ENCODE measurements around the gene UNC5B.
A peak's percentile ranks its signal among the peaks of the same experiment; 100 is the strongest.

The UNC5B gene

DNA sequence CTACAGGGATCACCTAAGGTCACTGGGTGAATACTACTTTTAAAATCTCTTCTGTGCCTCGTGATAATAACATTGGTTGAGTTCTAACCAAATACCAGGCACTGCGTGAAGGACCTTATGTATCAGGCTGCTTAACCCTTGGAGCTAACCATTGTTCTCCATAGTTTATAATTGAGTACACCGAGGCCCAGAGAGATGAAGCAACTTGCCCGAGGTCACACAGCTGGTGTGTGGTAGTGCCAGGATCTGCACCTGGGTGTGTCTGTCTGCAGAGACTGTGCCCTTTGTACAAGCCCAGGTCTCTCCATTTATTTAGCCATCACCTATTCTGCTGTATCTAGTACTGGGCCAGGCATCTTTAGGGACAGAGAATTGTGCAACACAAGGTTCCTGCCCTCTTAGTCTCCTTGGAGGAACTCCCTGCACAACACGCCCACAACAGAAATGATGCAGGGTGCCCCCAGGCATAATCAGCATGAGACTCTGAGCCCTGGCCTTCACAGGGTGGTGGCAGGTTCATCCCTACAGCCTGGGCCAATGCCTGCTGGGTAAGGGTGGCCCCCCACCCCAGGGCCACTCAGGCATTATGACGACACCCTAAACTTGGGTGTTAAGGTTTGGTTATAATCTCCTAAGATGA lies 31.5 kb downstream of the UNC5B start:
- no peak for DNase-seq (ENCODE audit: extremely low read depth, low read depth)
- TF ChIP-seq CTCF (IDR thresholded peaks at IDR 0.05; ENCODE audit: low read depth, low read length, missing control alignments) = no peak
- H3K4me3 ChIP-seq (replicated peaks; ENCODE audit: low read depth, low read length) = peak overlapping the region; percentile 24

DNA sequence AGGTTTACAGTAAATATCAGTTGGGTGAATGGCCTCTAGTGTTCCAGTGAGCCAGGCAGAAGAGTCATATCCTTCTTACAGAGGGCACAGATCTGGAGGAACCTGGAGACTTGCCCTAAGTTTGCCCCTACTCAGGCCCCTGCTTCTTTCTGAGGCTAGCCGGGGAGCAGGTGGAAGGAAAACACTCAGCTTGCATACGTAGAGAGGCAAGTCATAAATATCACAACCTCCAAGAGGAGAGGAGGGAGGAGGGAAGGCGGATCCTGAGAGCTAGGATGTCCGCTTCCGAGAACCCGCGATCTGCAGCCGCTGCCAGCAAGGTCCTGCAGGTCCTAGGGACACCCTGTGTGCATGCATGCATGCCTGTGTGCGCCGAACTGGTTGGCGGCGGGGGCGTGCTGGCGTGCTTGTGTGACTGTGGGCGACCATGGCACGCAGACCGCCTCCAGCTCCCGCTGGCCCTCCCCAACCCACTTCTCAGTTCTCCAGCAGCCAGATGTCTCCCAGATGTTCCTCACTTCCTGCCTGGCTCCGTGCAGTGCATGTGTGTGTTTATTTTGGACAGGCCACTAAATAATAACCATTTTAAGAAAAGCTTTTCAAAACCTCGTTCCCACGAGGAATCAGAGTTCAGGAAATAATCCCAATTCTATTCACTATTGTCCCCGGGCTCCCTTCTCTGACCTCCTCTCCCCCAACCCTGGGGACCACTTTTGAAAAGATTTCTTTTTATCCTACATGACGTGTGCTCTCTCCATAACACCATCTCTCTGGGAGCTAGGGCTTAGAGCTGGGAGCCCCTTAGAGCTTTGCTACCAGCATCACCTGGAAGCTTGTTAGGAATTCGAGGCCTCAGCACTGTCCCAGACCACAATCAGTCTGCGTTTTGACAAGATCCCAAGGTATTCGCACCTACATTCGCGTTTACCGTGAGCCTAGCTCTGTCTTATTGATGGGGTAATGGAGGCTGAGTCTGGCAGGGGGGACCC lies 32.4 kb downstream of the UNC5B start:
- DNase-seq (ENCODE audit: extremely low read depth, low read depth) = peak; percentile 97
- TF ChIP-seq CTCF (IDR thresholded peaks at IDR 0.05; ENCODE audit: low read depth, low read length, missing control alignments) = no peak

DNA sequence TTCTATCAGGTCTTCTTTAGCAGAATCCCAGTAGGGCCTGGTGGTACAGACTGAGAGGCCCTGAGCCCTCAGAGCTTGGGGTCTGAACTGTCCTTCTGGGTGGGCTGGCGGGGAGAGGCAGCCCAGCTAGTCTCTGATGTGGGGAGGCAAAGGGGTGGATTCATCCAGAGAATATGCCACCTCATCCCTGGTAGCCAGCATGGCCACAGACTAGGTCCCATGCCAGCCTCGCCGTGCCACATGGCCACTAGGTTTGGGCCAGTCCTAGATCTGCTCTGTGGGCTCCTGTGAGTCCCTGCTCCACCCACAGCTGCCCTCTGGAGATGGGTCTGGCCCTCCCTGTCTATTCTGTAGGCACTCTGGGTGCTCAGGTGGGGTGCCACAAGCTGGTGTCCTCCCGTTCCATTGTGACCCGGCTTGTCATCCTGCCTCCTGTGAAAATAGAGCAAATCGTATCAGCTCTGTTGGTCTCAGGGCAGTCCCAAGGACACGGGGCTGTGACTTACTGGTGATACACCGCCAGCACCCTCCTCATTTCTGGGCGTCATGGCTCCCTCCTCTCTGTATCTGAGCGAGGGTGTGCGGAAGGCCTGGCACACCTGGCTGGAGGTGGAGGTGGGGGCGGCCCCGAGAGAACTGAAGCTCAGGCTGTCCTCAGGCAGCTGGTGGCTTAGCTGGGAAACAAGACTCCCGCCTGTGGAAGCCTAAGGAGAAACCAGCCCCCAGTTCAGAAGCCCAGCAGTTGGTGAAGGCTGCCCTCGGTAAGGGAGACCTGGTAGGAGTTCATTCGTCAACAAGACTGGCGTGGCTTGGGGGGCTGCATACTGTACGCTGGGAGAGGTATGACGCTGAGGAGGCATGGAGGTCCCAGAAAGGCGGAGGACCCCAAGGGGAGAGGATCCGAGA lies 33.3 kb downstream of the UNC5B start:
- TF ChIP-seq CTCF (IDR thresholded peaks at IDR 0.05; ENCODE audit: low read depth, low read length, missing control alignments) = no peak
- DNase-seq (ENCODE audit: extremely low read depth, low read depth) = no peak
- no peak overlapping the region for H3K4me3 ChIP-seq (replicated peaks; ENCODE audit: low read depth, low read length)

More for the DNA sequence above, 32.4 kb downstream of the UNC5B start:
- H3K4me3 ChIP-seq (replicated peaks; ENCODE audit: low read depth, low read length) = peak overlapping the region; percentile 24

- TF ChIP-seq CTCF (IDR thresholded peaks at IDR 0.05; ENCODE audit: low read depth, low read length, missing control alignments) = no peak
- DNase-seq (ENCODE audit: extremely low read depth, low read depth) = no peak
- H3K4me3 ChIP-seq (replicated peaks; ENCODE audit: low read depth, low read length) = no peak overlapping the region
Measured at GRCh38 chr10:71246591-71247413, 34.4 kb downstream of the UNC5B start.

- no peak for DNase-seq (ENCODE audit: extremely low read depth, low read depth)
- no peak for TF ChIP-seq CTCF (IDR thresholded peaks at IDR 0.05; ENCODE audit: low read depth, low read length, missing control alignments)
- no peak overlapping the region for H3K4me3 ChIP-seq (replicated peaks; ENCODE audit: low read depth, low read length)
Measured at GRCh38 chr10:71247414-71247705, 35.0 kb downstream of the UNC5B start.

- TF ChIP-seq CTCF (IDR thresholded peaks at IDR 0.05; ENCODE audit: low read depth, low read length, missing control alignments) = no peak
- H3K4me3 ChIP-seq (replicated peaks; ENCODE audit: low read depth, low read length) = no peak overlapping the region
- DNase-seq (ENCODE audit: extremely low read depth, low read depth) = no peak
Measured at GRCh38 chr10:71247804-71248203, 35.4 kb downstream of the UNC5B start.

All from HFF-Myc (cell line).